Endothelial cell of umbilical vein (primary cell): ENCODE measurements around the gene UNC13D. TPM values are rescaled to one million over a fixed set of nuclear protein-coding genes. Genes with fewer than 3 reads are reported as not detected.
A peak's percentile ranks its signal among the peaks of the same experiment; 100 is the strongest.

ENCODE experiments used
- BruUV-seq: library from RNA; stranded (reverse); fragments of 400-500 nt; replicated peaks from 2 replicates; lab custom pipeline; 2021; lab: Mats Ljungman, UMichigan
- CTCF ChIA-PET: fragments of 300-600, 350-600 bp; sonication (Branson Sonifier 250); formaldehyde crosslinking; loops from one replicate; lab custom pipeline; 2021; ENCODE audit warnings: antibody characterized with exemption, inconsistent platforms; lab: Charles Lee
- POLR2A ChIA-PET: fragments of 300-600, 350-600 bp; sonication (Branson Sonifier 250); formaldehyde crosslinking; loops from one replicate; lab custom pipeline; 2021; ENCODE audit warnings: antibody characterized with exemption, inconsistent platforms; lab: Charles Lee
- DNase-seq: peaks from one replicate; pipeline ENCODE4 v3.0.0-alpha.2; 2011; ENCODE audit warnings: low read depth, low spot score
- FAIRE-seq: peaks from 2 replicates; lab custom pipeline; 2011; peaks lifted over from hg19 to GRCh38; lab: Jason Lieb, UNC
- H2AFZ ChIP-seq: 2 replicates; pipeline ENCODE4 v1.6.0; 2012; ENCODE audit warnings: low read depth, low read length, control low read depth, inconsistent platforms
- H3K27ac ChIP-seq: 2 replicates; pipeline ENCODE4 v1.5.1; 2011; ENCODE audit warnings: low read depth, mild to moderate bottlenecking, control low read depth, low read length, moderate library complexity; ENCODE audit not compliant: insufficient read depth
- H3K27me3 ChIP-seq, 2 experiments: 2 replicates each; pipeline versions ENCODE4 v1.6.0 to v1.6.1; 2011; ENCODE audit warnings: low read length in 2 of 2, mixed read lengths in 1 of 2; ENCODE audit not compliant: control insufficient read depth in 2 of 2, insufficient read depth in 2 of 2
- H3K36me3 ChIP-seq, 2 experiments: 2 replicates in 1 of 2; 3 replicates in 1 of 2; pipeline ENCODE4 v1.5.1; 2011; ENCODE audit warnings: low read length in 2 of 2, mild to moderate bottlenecking in 1 of 2, moderate library complexity in 1 of 2; ENCODE audit not compliant: control insufficient read depth in 2 of 2, insufficient read depth in 2 of 2; ENCODE audit errors: extremely low read depth in 1 of 2
- H3K4me1 ChIP-seq: 3 replicates; pipeline ENCODE4 v1.5.1; 2011; ENCODE audit warnings: mild to moderate bottlenecking, low read length; ENCODE audit not compliant: control insufficient read depth, insufficient read depth; ENCODE audit errors: extremely low read depth
- H3K4me2 ChIP-seq: 2 replicates; pipeline ENCODE4 v1.6.1; 2011; ENCODE audit warnings: low read length, control low read depth, mixed read lengths; ENCODE audit not compliant: insufficient read depth
- H3K4me3 ChIP-seq, 3 experiments: fragments of 200-600 bp in 1 of 3; sonication (generic), shearing (Covaris generic) in 1 of 3; replicated peaks in 1 of 3; 2 replicates each; pipeline ENCODE4 v1.5.1; 2011 to 2016; ENCODE audit warnings: control low read depth in 3 of 3, low read length in 3 of 3, mild to moderate bottlenecking in 2 of 3, inconsistent platforms in 1 of 3, low read depth in 1 of 3, moderate library complexity in 1 of 3; ENCODE audit not compliant: insufficient read depth in 1 of 3
- H3K79me2 ChIP-seq: 2 replicates; pipeline ENCODE4 v1.6.0; 2012; ENCODE audit warnings: low read length, inconsistent platforms; ENCODE audit not compliant: control insufficient read depth, insufficient read depth
- H3K9ac ChIP-seq: replicated peaks from 2 replicates; pipeline ENCODE3; 2011; ENCODE audit warnings: low read length, control low read depth; ENCODE audit not compliant: insufficient read depth; ENCODE audit errors: extremely low read depth
- H3K9me1 ChIP-seq: replicated peaks from 3 replicates; pipeline ENCODE4 v1.6.0; 2011; ENCODE audit warnings: mild to moderate bottlenecking, low read length; ENCODE audit not compliant: control insufficient read depth, insufficient read depth; ENCODE audit errors: extremely low read depth
- H3K9me3 ChIP-seq: replicated peaks from 2 replicates; pipeline ENCODE4 v1.5.1; 2012; ENCODE audit warnings: low read length, inconsistent platforms; ENCODE audit not compliant: control insufficient read depth, insufficient read depth
- H4K20me1 ChIP-seq: replicated peaks from 2 replicates; pipeline ENCODE3; 2011; ENCODE audit warnings: mild to moderate bottlenecking, low read length; ENCODE audit not compliant: control insufficient read depth, insufficient read depth; ENCODE audit errors: extremely low read depth
- EZH2 ChIP-seq: IDR thresholded peaks from 2 replicates; pipeline ENCODE4 v1.6.1; 2012; ENCODE audit warnings: borderline replicate concordance, low read depth, mild to moderate bottlenecking, moderate library complexity, low read length, inconsistent platforms; ENCODE audit not compliant: severe bottlenecking
- FOS ChIP-seq: IDR thresholded peaks from 2 replicates; pipeline ENCODE4 v1.6.1; 2011; ENCODE audit warnings: mild to moderate bottlenecking, low read length, moderate library complexity, borderline replicate concordance; ENCODE audit not compliant: insufficient read depth
- GATA2 ChIP-seq: IDR thresholded peaks from 2 replicates; pipeline ENCODE4 v1.7.0; 2011; ENCODE audit warnings: low read depth, mild to moderate bottlenecking, moderate library complexity, mixed read lengths, low read length; ENCODE audit not compliant: insufficient read length, insufficient read depth
- MYC ChIP-seq: IDR thresholded peaks from one replicate; pipeline ENCODE4 v1.6.1; 2011; ENCODE audit warnings: mild to moderate bottlenecking, low read depth, low read length
- POLR2A ChIP-seq: IDR thresholded peaks from 2 replicates; pipeline ENCODE4 v1.6.1; 2012; ENCODE audit warnings: low read depth, mild to moderate bottlenecking, control low read depth, low read length
- dilution Hi-C: fragments of 300-500 bp; cut with MboI; formaldehyde crosslinking; loops from one replicate; pipeline ENCODE4 v1.15.0; 2019; ENCODE audit warnings: low sequenced_read_pairs; ENCODE audit not compliant: extremely low pct_ligation_motif_present
- intact Hi-C: fragments of 100-400 bp; cut with micrococcal nuclease; formaldehyde crosslinking; loops from one replicate; pipeline ENCODE4 v1.10.0; 2022
- polyA plus RNA-seq, 4 experiments: library from polyadenylated mRNA; depleted of rRNA in 3 of 4; stranded (reverse) in 3 of 4; unstranded in 1 of 4; fragments of >200 nt; gene quantifications; 2 replicates each; pipeline versions ENCODE4 v1.2.1 to v1.2.3, GENCODE V29; 2011 to 2012; ENCODE audit warnings: missing spikeins in 1 of 4
- total RNA-seq: library from RNA; stranded (reverse); gene quantifications from 2 replicates; pipeline ENCODE4 v1.2.3, GENCODE V29; 2021

UNC13D gene
- total and polyA plus RNA-seq, 2 donors (not counting 3 experiments of a cell fraction or from before 2014, with no cell fraction given), result 6.9 to 14.9 TPM

DNA sequence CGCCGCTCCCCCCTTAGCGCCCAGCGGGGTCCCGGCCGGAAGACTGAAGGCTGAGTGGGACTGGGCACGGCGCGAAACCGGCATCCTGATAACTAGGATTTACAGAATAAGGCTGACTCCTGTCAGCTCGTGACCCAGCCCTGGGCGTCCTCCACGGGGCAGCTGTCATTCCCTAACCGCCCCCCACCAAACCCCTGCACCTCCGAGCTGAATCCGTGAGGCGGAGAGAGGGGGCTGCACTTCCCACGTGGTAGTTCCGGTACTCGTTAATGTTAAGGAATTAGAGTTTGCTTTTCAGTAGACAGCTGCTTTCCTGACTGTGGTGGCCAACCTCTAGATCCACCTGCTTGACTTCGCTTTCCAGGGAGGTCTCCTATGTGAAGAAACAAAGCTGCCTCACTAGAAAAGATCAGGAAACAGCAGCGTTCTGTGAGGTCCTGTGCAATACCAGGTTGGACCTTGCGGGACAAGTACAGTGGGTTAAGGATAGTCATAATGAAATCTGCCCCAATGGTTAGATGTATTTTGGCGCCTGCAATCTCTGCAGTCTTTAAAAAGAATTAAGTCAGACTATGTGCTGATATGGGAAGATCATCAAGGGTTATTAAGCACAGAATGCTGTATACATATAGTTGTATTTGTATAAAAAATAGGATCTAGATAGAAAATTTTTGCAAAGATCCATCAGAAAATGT, 12.0 kb upstream of the UNC13D start:
- dilution Hi-C loops (no loop called here), intact Hi-C loops (no loop called here)
- Histone ChIP-seq H3K9ac (peak overlapping the region; percentile 83), H3K27ac (peak overlapping the region; percentile 77), H3K9me3 (no peaks in the 10 kb centered on the region), H2AFZ (peak overlapping the region; percentile 13), H3K9me1 (no peaks in the 10 kb centered on the region), H3K4me3 (peak overlapping the region; percentile 3 to 75 (median 37)), H3K4me1 (peaks cover 39% of the 10 kb centered on the region), H3K27me3 (no peaks in the 10 kb centered on the region), H3K4me2 (peak overlapping the region; percentile 65), H4K20me1 (no peaks in the 10 kb centered on the region), H3K79me2 (peaks cover 13% of the 10 kb centered on the region), H3K36me3 (peaks cover 0 to 4% of the 10 kb centered on the region in 2 experiments)
- FAIRE-seq (no peak), DNase-seq (peak; percentile 57)
- POLR2A ChIA-PET, result interaction anchor here (1.4 to 2.8 kb wide), 3 partner anchors 76 to 85 kb away, joined by 3 to 23 read pairs (median 15); partner anchors contain the start of gene FBF1
- TF ChIP-seq GATA2 (no peak), POLR2A (no peak), EZH2 (no peak), MYC (no peak), FOS (no peak)
- no TSS peak for BruUV-seq
- CTCF ChIA-PET, result interaction anchor here (0.8 to 11.3 kb wide), 13 partner anchors 11 to 587 kb away, joined by 3 to 241 read pairs (median 8); partner anchors contain the start of genes MRPL38, TRIM47 and TRIM65
